ENCODE measurements around the gene TPRA1.

The TPRA1 gene

DNA sequence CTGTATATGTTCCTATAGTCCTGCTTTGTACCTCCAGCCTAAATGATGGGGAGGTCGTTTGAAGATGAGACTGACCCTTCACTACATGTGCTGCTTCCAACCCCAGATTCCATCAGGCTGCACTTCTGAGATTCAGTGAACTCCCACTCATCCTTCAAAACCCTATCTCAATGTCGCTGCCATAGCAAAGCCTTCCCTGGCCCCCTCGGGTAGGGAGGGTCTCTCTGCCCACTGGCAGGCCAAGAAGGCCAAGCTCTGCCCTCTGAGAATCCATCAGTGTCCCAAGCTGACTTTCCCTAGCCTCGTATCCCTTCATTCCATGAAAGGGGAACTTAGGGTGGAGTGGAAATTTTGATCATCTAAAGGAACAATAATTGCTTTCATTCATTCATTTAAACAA lies 35.4 kb downstream of the TPRA1 start:
- no peak for DNase-seq

DNA sequence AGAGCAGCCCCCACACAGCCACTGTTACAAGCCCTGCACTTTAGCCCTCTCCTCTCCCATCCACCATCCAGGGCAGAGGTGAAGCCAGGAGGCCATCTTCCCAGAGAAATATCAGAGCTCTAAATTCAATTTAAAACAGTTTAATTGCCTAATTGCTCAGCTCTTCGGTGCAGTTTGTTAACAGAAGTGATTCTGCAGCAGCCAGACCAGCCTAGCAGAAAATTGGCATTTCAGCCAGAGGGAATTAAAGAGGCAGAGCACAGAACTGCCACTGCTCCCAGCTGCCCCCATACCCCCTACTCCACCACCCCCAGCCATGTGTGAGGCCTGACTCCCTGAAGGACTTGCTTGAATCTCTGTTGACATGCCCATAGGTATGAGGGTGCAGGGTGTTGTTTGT lies 38.5 kb downstream of the TPRA1 start:
- DNase-seq, result no peak

DNA sequence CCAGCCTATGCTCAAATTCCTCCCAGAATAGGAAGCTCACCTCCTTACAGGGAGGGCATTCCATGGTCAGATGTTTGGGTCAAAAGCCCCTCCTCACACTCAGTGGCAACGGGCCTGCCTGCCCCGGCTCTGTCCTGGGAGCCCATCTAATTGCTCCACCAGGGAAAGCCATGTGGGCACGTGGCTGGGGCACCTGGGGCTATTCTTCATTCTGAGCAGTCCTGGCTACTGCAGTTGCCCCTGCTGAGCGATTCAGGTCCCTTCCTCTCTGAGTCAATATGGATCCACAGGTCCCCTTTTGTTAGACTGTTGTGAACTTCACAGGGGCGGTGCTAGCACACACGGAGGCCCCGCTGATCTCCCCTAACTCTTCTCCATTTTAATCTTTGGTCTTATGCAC lies 39.4 kb downstream of the TPRA1 start:
- no peak for DNase-seq

DNA sequence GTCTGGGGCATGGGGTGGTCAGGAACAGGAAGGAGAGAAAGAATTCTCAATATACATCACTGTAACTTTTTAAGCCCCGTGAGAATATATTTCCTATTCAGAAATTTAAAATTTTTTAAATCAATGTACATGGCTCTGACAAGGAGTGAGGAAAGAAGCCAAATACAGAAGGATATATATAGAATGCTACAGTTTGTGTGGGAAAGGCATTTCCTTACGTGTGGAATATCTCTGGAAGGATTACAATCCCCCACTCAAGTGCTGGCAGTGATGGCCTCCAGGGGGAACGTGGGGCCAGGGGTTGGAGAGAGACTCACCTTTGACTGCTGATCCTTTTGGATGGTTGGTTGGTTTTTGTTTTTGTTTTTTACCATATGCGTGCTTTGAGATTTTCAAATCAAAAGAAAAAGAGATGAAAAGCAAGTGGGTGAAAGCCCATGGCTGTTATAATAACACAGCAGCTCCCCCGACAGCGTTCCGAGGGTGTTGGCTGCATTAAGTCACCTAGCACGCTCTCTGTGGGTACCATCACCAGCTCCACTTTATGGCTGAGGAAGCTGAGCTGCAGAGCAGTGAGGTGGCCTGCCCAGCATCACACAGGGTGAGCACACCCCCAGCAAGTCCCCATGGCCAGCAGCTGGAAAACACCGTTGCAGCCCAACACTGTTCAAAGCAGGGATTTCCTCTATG lies 39.9 kb downstream of the TPRA1 start:
- no peak for DNase-seq

DNA sequence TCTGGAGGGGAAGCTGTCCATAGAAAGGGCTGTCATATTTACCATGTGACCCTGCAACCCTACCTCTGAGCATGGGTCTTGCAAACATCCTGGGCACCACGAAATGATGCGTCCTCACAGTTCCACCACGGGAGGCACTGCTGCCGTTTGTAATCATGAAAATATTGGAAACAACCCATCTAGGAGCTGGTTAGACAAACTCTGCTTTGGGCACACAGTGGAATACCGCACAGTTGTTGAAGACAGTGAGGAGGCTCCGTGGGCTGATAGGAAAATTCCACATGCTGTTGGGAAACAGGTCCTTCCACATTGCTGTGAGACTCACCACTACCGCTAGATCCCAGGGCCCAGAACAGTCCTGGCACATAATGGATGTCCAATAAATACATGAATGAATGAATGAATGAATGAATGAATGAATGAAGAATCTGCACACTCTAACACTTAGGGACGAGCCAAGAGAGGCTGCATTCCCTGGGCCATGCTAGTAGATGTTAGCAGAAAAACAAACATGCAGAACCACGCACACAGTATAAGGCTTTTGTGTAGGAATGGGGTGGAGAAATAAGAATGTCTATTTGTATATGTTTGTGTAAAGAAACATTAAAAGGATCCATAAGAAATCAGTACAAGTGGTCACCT lies 40.6 kb downstream of the TPRA1 start:
- DNase-seq, result no peak

DNA sequence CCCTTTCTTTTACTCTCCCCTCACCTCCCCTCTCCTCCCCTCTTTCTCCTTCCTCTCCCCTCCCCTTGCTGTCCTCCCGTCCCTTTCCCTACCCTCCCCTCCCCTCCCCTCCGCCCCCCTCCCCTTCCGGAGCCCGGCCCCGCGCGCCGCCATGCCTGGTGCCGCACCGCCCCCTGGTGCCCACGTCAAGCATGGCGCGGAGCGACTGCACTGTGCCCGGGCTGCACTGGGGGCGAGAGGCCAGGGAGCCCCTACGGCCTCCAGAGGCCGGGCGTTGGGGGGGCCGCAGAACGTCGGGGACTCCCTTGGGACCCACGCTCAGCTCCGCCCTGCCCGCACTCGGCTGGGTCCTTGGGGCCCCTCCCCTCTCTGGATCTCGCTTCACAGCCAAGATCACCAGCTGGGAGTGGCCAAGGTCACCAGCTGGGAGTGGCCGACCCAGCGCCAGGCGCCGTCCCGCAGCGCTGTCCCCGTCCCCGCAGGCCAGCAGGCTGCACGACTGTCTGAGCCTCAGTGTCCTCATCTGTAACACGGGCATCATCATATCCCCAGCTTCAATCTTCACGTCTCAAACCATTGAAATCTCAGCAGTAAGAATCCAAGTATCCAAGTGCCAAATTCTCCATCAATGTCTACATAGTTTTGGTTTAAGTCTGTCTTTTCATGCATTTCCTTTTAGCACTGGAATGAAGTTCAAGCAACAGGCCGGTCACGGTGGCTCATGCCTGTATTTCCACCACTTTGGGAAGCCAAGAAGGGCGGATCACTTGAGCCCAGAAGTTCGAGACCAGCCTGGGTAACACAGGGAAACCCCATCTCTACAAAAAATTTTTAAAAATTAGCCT lies 42.5 kb downstream of the TPRA1 start:
- DNase-seq, result peak; percentile 49

DNA sequence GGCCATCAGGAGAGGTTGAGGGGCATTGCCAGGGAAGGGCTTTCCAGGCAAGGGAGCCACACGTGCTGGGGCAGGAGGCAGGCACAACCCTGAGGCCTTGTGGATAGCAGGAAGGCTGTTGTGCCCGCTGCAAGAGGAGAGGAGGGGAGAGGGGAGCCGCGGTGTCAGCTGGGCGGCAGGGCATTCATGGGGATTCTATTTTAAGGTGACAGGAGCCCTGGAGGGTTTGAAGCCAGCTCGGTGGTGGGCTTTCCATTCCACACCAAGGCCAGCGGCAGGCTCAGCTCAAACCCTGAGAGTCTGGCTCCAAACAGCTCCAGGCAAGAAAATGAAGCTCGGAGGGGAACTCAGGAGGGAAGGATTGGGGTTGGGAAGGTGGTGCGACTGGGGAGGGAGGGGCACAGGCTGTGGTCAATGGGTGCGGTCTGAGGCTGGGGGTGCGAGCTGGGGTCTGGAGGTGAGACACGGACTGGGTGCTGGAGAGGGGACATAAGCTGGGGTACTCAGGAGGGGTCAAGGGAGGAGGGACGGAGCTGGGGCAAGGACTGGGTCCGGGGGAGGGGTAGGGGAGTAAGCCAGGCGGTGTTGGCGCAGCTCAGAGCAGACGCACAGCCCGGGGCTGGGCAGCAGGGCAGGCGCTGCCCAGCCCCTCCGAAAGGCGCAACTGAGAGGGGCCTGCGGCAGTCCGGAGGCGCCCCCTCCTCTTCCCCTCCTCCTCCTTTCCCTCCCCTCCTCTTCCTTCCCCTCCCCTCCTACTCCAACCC lies 43.4 kb downstream of the TPRA1 start:
- no peak for DNase-seq

DNA sequence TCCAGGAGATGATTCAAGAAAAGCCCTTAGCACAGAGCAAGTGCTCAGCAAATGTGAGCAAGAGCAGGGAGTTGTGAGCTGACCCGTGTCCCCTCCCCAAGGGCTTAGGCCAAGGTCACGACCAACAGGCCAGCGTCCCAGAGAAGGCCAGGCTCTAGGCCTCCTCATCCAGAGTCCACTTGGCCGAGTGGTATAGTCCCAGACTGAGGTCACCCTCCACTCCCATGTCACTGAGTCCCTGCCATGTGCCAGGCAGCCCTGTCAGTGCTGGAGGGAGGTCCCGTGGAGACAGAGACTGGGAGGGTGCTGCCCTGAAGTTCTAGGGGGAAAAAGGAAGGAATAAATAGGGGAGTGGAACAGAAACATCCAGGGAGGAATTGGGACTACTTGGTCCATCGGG lies 44.0 kb downstream of the TPRA1 start:
- no peak for DNase-seq

DNA sequence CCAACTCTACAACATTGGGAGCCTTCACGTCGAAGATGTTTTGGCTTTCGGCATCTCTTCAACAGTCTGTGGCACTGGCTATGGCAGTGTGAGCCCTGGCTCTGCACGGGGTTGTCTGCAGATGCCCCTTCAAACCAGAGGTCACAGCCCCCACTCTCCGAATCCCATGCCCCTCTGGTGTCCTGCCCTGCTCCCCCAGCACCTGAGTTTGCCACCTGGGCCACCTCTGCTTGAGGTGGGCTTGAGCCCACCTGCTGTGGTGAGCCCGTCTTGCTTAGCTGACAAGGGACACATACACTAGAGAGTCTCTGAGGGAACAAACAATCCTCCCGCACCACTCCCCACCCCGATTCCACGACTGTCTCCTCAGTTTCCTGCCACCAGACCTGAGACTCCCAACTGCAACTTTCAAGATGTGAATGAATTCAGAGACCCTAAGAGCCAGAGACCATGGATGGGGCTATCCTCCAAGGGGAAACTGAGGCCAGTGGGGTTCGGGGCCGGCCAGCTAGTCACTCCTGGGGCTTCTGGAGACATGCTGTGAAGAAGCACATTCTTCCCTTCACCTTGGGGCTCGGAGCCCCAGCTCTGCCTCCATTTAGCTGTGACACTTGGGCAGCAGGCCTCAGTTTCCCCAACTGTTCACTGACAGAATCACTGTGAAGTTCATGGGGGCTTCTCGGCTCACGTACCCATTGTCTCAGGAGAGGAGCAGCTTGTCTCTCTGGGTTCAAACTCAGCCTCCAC lies 44.6 kb downstream of the TPRA1 start:
- no peak for DNase-seq

DNA sequence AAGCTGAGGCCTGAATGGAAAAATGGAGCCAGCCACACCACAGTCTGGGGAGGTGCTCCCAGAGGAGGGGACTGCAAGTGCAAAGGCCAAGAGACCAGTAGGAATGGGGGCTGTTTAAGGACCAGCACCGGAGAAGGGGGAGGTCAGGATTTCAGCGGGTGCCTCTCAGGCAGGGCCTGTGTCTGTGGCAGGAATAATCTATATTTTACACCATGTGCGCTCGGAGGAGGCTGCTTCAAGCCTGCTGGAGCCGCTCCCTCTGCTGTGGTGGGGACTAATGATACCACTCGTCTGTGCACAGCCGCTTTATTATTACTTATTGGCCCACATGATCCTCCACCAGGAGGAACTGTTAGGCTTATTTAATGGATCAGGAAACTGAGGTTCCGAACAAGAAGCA lies 45.3 kb downstream of the TPRA1 start:
- no peak for DNase-seq

DNA sequence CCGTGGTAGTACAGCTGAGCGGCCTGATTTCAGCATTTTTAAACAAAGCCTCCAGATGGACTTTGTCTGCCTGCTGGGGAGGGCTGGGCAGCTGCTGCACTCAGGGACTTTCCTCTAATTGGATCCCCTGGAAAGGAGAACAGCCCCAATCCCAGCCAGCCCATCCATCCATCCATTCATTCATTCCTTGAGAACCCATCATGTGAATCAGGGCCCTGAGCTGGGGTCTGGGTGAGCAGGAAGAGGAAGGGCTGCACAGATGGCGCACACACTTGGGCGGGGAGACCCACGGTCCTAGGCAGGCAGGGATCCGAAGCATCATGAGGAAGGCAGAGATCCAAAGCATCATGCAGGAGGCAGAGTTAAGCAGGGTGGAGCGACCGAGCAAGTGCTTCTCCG lies 45.7 kb downstream of the TPRA1 start:
- no peak for DNase-seq

DNA sequence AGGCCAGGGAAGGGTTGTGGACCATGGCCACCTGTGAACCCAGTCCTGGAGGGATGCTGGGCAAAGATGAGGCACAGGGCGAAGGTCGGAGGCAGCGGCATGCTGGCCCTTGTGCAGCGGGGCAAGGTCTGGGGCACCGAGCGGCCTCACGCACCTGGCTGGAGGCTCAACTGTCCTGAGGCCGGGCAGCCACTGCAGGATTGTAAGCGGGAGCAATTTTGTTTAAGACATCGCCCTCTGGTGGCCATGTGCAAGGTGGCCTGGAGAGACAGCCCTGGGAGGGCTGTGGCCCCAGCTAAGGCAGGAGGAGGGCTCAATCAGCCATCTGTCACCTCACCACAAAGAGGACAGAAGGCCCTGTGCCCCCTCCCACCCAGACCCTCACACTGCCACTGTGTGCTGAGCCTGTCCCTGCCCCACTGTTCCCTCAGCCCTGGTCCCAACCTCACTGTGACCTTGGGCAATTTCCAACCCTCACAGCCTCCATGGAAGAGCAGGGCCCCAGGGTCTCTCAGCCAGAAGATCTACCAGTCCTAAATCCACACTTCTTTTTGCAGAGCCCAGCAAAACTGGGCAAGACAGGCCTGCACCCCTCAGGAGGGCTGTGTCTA lies 46.2 kb downstream of the TPRA1 start:
- DNase-seq, result peak; percentile 62

DNA sequence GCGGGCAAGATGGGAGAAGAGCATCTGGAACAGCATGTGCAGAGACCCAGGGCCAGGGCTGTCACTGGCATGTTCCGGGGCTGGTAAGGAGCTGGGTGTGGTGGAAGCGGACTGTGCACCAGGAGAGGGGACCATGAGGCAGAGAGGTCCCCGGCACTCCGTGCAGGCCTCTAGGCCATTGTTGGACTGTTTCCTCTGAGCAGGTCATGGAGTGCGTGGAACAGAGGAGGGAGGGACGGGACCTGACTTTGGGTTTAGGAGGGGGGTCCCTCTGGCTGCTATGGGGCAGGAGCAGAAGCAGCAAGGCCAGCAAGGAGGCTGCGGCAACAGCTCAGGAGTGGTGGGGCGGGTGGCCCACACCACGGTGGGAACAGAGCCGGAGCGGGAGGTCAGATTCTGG lies 47.1 kb downstream of the TPRA1 start:
- DNase-seq, result no peak

DNA sequence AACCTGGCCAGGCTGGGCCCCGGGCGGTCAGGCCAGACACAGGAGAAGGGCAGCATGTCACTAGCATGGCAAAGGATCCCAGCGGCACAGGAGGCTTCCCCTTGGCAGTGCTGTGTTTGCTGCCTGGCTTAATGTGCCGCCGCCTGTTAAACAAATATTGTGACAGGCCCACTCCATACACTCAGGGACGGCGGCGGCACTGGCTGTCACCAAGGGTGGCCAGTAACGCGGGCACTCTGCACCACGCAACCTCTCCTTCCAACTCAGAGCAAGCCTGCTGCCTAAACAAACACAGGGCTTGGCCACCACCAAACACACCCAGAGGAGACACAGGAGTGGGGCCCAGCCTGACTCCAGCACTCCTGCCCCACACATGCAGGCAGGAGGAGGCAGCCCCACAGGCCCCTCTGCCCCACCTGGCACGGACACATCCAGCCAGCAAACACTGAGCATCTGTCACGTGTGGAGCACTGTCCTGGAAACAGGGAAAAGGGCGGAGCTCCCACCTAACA lies 48.0 kb downstream of the TPRA1 start:
- no peak for DNase-seq

DNA sequence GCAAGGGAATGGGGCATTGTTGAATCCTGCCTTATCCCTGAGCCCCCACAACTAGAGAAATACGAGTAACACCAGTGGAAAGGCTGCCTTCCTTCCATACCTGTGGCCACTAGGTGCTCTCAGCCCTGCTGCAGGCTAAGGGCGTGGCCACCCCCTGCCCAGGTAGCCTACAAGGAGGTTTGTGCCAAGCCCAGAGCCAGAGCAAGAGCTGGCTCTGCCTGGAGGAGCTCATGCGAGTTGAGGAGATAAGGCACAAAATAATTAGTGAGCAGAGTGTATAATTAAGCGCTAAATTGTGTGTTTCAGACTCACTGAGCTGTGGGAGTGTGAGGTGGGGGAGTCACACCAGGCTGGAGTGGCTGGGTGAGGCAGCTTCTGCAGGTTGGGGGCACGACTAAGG lies 49.2 kb downstream of the TPRA1 start:
- no peak for DNase-seq

DNA sequence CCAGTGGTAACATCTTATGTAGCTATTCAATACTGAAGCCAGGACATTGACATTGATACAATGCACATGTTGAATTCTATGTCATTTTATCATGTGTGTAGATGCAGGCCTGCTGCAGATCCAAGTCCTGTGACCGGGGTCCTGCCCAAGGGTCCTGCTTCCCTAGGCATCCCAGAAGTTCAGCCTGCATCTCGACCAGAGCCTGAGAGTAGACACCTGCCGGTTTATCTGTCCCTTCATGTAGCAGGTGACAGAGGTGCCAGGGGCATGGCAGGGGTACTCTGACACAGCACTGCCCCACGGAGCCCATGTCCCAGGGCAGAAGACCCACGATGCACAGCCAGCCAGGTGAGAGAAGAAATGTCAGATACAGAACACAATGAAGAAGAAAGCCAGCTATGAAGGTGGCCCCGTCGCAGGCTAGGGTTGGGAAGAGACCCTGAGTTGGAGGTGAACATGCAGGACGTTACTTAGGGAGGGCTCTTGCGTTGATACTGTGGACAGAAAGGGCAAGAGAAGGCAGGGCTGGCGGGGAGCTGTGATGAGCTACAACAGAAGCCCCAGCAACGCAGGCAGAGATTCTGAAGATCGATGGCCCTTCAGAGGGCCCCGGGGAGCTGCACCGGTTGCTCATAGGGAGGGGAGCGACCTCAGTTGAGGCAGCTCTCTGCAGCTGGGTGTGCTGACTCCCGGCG lies 51.0 kb downstream of the TPRA1 start:
- no peak for DNase-seq

DNA sequence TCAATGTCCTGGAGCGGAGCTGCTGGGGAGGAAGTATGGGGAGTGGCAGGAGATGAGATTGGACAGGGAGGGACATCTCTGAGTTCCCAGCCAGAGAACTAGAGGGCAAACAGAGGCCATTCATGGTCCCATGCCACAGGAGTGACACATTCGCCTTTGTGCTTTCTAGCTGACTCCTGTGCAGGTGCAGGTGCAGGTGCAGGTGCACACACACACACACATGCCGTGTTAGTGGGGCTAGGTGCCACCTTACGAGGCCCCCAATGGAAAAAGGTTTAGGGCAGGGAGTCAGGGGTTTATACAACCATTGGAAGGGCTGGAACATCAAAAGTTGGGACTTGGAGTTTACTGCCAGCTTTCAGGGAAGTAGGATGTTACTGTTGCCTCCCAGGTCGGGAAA lies 52.0 kb downstream of the TPRA1 start:
- DNase-seq, result no peak

DNA sequence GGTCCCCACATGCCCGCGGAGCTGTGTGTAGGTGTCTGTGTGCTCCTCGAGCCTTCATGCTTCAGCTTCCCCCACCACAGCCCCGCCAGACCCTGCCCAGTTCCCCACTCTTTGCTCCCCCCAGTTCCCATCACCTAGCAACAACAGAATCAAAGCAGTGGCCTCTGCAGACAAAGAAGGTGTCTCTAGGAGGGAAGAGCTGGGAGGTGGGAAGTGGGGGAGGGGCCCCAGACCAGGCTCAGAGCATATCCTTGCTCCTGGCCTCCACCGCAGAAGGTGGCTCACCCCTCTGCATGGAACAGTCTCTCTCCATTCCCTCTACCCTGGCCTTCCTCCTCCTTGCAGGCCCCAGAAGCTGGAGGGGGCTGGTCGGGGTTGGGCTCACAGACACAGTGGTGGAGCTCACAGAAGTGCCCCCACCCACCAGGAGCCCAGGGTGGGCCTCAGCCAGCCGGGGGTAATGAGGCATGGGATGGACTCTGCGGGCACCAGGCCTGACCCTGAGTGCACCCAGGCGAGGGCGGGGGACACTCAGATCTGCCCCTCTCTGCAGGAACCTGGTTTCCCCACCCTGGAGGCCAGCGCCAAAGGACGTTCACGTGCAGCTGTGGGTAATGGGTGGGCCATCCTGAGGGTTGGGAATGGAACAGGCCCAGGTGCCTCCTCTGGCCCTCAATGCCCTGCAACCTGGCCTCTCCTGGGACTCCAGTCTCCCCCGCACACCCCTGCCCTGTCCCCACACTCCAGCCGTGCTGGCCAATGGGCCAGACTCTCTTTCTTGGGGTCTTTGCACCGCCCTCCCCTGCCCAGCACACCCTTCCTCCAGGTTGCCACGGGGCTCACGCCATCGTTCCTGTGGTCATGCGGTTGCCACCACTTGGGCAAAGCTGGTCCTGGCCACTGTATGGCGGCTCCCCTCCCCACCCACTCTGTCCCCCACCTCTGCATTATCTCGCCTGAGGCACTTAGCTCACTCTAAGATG lies 53.4 kb downstream of the TPRA1 start:
- no peak for DNase-seq

DNA sequence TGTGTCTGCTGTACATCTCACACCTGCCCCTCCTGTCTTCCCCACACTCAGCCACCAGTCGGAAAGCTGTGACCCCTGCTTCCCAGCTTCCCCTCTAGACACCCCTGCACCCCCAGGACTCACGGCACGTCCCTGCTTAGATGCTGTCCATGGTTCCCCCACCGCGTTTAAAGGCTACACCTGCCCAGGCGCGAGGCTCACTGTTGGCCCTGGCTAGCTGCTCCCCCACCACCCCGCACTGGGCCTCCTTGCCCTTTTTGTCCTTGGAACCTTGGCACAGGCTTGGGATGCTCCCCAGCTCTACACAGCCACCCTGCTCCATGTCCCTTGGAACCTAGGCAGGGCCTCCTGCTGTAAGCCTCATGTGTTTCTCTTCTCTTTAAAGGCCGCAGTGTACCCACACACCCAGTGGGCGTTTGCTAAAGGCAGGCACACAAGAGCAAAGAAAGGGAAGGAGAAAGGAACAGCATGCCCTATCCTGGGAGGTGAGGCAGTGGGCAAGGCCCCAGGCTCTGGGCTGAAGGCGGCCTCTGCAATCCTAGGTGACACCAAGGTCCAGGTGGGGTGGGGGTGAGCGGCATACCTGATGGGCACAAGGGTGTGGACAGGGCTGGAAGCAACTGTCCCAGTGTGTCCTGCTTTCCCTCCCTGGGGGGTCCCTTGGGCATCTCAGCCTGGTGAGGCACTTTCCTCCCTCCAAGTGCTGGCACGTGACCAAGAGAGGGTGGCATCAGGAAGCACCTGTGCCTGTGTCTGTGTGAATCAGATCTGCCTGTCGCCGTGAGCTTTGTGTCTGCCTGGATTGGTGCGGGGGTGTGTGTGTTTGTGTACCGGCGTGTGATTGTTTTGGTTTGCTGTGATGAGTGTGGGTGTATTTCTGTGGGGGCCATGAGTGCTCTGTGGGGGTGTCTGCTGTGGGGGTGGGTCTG lies 54.4 kb downstream of the TPRA1 start:
- no peak for DNase-seq

Data from HCEC 1CT (cell line).